ENCODE data around the gene DIDO1.
"Not testable (repeated sequence)": the region's sequence is repeated elsewhere in the genome, so short reads cannot be mapped to it uniquely, and the experiment has no call there.

Gene DIDO1

GRCh38 chr20:62962221-62962879 is 36.0 kb upstream of the DIDO1 start:
- DNase-seq (ENCODE audit: low read depth), result no peak

- DNase-seq (ENCODE audit: low read depth), result no peak
These were observed 35.5 kb upstream of the DIDO1 start for GRCh38 chr20:62961799-62962198.

- DNase-seq (ENCODE audit: low read depth), result no peak
These were observed 35.0 kb upstream of the DIDO1 start for GRCh38 chr20:62961310-62961783.

GRCh38 chr20:62960446-62961309 is 34.4 kb upstream of the DIDO1 start:
- not testable (repeated sequence) for DNase-seq (ENCODE audit: low read depth)

DNA sequence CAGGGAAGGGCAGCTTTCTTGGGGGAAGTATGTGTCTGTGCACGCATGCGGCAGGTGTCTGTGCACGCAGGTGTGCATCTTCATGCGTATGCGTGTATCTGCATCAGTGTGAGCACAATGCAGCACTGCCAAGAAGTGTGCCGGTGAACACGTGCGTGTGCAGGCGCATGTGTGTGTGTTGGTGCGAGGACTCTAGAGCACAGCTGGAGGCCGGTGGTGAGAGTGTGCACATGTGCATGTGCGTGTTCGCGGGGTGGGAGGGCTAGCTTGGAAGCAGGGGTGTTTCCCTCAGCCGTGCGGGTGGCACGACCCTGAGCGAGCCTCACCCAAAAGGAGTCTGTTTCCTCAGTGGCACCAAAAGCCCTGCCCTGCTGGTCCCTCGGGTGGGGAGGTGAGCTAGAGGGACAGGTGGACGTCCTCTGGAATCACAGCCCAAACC is 33.7 kb upstream of the DIDO1 start:
- no peak for DNase-seq (ENCODE audit: low read depth)

GRCh38 chr20:62959101-62959971 is 33.0 kb upstream of the DIDO1 start:
- DNase-seq (ENCODE audit: low read depth), result no peak

DNA sequence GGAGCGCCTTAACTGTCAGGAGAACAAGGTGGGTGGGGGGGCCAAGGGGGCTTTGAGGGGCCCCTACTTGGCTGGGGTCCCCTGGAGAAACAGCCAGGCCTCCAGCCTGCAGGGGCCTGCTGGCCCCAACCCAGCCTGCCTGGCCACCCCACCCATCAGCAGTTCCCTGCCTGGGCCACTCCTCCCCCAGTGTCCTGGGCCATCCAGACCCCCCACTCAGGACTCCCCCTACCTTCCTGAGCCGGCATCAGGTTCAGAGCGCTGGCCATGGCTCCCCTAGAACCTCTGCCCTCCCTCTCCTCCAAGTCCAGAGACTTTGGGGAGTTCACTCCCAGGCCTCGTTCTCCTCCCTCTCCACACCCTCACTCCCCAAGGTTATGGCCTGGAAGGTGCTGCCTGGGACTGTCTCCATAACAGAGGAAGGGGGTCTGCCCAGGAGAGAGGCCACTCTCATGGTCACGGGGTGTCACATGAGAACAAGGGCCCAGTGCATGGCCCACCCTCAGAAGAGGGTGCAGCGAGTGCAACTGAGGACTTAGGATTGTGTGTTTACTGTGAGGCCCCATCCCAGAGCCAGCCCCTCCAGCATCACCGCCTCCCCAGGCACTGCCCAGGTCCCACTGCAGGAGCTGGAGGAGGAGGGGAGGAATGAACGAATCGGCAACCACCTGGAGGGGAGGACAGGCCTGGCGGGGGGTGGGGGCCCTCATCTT is 32.2 kb upstream of the DIDO1 start:
- no peak for DNase-seq (ENCODE audit: low read depth)

DNA sequence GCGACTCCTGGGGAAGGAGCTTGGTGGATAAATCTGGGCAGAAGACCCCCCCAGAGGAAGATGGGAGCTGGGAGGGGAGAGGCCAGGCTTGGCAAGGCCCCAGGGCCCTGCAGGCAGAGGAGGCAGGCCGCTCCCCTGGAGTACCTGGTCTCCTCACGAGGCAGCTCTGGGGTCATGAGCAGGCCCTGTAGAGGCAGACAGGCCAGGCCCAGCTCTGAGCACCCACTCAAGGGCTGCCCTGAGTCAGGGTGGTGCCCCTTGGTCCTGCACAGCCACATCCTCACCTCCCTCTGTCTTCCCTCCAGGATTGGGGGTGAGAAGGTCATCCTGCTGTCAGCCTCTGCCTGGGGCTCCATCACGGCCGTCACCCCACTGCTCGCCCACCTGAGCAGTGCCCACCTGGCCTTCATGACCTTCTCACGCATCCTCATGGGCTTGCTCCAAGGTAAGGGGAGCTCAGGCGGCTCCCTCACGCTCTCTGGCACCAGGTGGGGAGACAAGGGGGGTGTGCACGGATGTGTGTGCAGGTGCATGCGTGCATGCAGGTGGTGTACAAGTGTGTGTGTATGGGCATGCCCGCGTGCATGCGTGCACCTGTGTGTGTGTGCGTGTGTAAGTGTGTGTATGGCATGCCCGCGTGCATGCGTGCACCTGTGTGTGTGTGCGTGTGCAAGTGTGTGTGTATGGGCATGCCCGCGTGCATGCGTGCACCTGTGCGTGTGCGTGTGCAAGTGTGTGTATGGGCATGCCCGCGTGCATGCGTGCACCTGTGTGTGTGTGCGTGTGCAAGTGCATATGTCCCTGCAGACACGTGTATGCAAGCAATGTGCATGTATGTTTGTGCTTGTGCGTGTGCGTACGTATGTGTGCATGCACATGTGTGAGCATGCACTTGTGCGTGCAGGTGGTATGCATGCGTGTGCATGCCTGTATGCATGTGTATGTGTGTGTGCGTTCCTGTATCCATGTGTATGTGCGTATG is 31.1 kb upstream of the DIDO1 start:
- no peak for DNase-seq (ENCODE audit: low read depth)

- no peak for DNase-seq (ENCODE audit: low read depth)
These were observed 30.3 kb upstream of the DIDO1 start for GRCh38 chr20:62956387-62957135.

GRCh38 chr20:62955519-62956386 is 29.4 kb upstream of the DIDO1 start:
- DNase-seq (ENCODE audit: low read depth), result no peak

DNA sequence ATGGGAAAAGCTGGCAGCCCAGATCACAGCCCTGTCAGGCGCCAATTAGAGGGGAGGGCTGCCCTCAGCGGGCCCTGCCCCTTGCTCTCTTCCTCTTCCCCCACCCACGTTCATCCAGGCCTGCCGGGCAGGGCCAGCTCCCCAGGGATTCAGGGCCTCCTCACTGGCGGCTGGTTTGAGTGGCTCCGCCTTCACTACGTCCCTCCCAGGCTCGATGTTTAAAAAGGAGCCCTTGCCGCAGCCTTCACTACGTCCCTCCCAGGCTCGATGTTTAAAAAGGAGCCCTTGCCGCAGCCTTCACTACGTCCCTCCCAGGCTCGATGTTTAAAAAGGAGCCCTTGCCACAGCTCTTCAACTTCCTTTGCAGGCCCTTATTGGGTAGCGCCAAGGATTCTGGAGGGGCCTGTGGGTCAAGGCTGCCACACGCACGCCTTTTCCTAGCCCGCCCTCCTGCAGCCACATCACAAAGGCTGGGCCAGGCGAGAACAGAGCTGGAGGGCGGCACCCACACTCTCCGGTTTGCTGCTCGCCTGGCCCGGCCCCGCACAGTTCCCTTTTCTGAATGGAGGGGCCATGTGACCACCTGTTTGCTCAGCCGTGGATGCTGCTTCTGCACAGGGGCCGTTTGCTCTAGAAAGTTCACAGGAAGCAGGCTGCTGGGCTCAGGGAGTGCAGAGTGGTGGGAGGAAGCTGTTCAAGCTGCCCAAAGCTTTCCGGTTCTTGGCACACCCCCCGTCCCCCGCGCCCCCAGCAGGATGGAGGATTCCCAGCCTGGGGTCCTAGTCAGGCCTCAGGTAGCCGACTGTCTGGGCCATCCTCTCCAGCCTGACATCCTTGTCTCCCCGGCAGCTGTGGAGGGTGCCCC is 27.8 kb upstream of the DIDO1 start:
- peak; percentile 52 for DNase-seq (ENCODE audit: low read depth)

DNA sequence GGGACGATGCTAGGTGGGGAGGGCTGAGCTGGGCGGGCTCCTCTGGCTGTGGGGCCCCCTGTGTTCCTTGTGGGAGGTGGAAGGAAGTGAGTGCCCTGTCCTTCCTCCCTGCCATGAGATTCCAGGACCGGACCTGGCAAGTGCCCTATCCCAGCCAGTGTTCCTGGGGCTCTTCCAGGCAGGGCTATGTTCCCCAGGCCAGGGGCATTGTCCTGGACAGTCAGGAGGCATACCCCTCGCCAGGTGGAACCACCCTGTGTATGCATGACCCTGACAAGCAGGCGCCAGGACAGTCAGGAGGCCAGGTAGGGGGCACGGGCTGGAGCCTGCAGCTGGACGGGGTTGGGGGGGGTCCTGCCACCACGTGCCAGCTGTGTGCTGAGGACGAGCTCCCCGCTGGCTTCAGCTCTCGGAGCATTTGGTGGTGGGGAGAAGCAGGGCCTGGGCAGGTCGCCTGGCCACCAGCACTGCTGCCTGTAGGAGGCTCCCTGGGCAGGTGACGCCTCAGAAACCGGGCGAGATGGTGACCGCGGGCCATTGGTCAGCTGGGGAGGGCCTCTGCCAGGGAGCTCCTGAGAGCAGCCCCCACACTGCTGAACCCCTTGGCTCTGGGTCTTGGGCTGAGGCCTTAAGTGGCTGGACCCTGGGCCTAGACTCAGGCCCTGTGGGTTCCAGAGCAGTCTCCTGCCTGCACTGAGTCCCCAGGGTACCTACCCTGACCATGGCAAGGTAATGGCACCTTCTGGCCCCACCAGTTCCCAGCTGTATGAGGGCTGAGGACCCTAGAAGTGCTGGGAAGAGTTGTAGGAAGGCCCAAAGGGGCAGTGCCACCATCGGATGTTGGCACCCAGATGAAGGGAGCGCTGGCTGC is 26.9 kb upstream of the DIDO1 start:
- DNase-seq (ENCODE audit: low read depth), result no peak

DNA sequence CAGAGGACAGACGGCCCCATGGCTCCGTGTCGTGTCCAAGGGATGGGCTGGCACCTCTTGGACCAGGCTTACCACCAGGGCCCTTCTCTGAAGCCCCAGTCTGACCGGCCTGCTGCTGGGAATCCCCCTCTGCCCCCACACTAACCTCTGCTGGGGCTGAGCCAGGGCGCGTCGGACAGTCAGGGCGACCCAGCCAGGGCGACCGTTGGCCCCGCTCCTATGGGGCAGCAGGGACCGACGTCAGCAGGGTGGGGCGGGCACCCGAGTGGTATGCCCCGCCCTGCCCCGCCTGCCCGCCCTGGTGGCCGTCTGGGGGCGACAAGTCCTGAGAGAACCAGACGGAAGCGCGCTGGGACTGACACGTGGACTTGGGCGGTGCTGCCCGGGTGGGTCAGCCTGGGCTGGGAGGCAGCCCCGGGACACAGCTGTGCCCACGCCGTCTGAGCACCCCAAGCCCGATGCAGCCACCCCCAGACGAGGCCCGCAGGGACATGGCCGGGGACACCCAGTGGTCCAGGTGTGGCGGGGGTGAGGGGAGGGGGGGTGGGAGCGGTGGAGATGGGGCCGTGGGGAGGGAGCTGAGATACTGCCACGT is 26.2 kb upstream of the DIDO1 start, which contains the start of gene SLC17A9:
Gene SLC17A9 (plus strand): TSS at position 337 of the 595 bp plus-strand sequence. CDS start 122 bp downstream, at position 459.
- DNase-seq (ENCODE audit: low read depth), result no peak

GRCh38 chr20:62951896-62952372 is 25.6 kb upstream of the DIDO1 start:
- DNase-seq (ENCODE audit: low read depth), result no peak

DNA sequence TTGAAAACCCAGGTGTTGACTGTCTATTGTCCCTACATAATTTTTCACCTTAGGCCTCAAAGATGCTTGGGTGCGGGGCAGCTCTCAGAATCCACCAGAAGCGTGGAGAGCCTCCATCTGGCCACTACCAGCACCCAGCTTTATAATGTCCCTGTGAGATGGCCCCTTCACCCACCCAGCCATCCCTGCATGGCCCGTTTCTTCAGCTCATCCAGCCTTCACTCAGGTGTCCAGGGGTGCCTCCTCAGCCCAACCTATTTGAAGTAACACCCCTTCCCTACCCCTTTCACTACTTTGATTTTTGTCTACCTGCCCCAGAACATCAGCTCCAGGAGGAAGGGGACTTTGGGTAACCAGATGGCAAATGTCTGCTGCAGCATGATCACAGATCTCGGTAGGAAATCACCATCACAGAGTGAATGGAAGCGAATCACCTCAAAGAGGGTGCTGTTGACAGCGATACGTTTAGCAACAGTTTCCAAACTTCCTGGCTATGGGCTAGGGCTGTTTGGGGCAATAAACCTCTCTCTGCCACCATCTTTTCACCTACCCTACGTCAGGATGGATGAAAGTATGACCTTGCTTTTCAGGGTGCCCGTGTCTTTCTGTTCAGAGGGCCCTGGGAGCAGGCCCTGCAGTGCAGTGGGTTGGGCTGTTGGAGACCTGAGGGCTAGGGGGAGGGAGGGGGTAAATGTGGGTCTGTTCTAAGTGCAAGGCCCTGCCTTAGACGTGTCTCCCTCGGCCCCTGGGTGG is 25.0 kb upstream of the DIDO1 start:
- DNase-seq (ENCODE audit: low read depth), result no peak
